GM12892 (cell line): Measurements from ENCODE around the gene CTDP1.

Source experiments
- POLR2A ChIP-seq: IDR thresholded peaks from 2 replicates; pipeline ENCODE4 v1.6.1; 2011; ENCODE audit warnings: low read depth, low read length, control low read depth
- POLR2AphosphoS5 ChIP-seq: IDR thresholded peaks from 2 replicates; pipeline ENCODE4 v1.6.1; 2011; ENCODE audit warnings: low read depth, low read length, control low read depth

DNA sequence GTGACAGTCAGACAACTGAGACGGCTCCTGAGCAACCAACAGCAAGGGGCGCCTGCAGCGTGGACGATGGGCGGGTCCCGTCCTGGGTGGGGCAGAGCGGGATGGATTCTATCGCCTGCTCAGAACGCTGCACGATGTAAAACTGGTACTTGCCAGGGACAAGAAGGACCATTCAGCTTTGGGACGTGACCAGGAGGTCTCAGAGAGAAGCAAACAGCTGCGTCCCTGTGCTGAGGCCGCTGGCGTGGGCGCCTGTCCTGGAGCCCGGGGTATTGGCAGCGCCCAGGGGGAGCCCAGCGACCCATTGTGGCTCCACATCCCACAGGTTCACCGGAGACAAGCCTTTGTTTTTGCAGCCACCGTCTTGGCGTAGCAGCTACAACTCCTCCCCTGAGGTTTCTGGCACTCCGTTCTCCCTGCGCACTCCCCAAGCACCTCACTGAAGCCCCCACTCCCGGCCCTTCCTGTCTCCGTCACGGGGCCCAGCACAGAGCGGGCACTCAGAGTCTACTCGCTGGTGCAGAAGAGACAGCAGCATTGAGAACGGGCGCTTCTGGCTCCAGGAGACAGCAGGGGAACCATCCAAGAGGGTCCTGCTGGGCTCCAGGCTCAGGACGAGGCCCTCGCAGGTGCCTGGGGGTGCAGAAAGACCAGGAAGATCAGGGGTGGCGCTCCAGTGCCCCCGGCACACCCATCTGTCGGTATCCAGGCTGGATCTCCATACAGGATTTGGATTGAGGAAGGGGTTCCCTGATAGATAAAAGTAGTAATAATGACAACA, 96.0 kb downstream of the CTDP1 start:
- TF ChIP-seq POLR2A (no peak), POLR2AphosphoS5 (no peak)
